Measurements from ENCODE around the gene REPS1.

The REPS1 gene

GRCh38 chr6:138987080-138987642, 892 bp downstream of the REPS1 start:
- Histone ChIP-seq H3K4me3 (ENCODE audit: low read length) (peak overlapping the region; percentile 74), H3K4me2 (ENCODE audit: low read length) (peak overlapping the region; percentile 34), H3K36me3 (ENCODE audit: control insufficient read depth, insufficient read depth, low read length) (no peaks in the 10 kb centered on the region), H2BK5ac (ENCODE audit: low read length) (no peak overlapping the region), H4K8ac (ENCODE audit: low read depth, low read length) (peak overlapping the region; percentile 57), H3K18ac (ENCODE audit: low read length) (peak overlapping the region; percentile 93), H2BK120ac (ENCODE audit: low read depth, low read length) (no peak overlapping the region), H3K79me2 (ENCODE audit: control insufficient read depth, insufficient read depth, low read length) (peaks cover 41% of the 10 kb centered on the region), H3K27me3 (ENCODE audit: insufficient read depth, low read length, poor library complexity) (no peaks in the 10 kb centered on the region), H3K4ac (ENCODE audit: low read depth, low read length) (peak overlapping the region; percentile 48), H2AK5ac (ENCODE audit: low read length) (no peak overlapping the region), H3K4me1 (ENCODE audit: control insufficient read depth, low read depth, low read length) (peaks cover 2% of the 10 kb centered on the region), H2BK15ac (replicated peaks; ENCODE audit: low read depth) (no peak overlapping the region), H4K5ac (ENCODE audit: low read length) (no peak overlapping the region), H3K9ac (ENCODE audit: low read length) (peak overlapping the region; percentile 90), H3K79me1 (ENCODE audit: low read length) (peaks cover 9% of the 10 kb centered on the region), H3K56ac (ENCODE audit: low read length) (peak overlapping the region; percentile 86), H3K23ac (ENCODE audit: low read length) (peak overlapping the region; percentile 38), H3K27ac (ENCODE audit: low read depth, low read length) (peak overlapping the region; percentile 75)
- no CpG with 5 or more reads among the region's 35 CpGs for WGBS (ENCODE audit: extremely low coverage, insufficient coverage, low lambda C conversion rate)
- peak; percentile 48 for DNase-seq

- no CpG with 5 or more reads among the region's 3 CpGs for WGBS (ENCODE audit: extremely low coverage, insufficient coverage, low lambda C conversion rate)
- peaks cover 42% of the 10 kb centered on the region for H3K79me2 ChIP-seq (ENCODE audit: control insufficient read depth, insufficient read depth, low read length)
- H3K27ac ChIP-seq (ENCODE audit: low read depth, low read length), result no peak overlapping the region
Measured at GRCh38 chr6:138986578-138986977, 1.5 kb downstream of the REPS1 start.

GRCh38 chr6:138981416-138981815, 6.6 kb downstream of the REPS1 start:
- no peak for DNase-seq
- H4K5ac ChIP-seq (ENCODE audit: low read length), result no peak overlapping the region
- WGBS (ENCODE audit: extremely low coverage, insufficient coverage, low lambda C conversion rate), result no CpG with 5 or more reads among the region's 2 CpGs

More at GRCh38 chr6:138986578-138986977, 1.5 kb downstream of the REPS1 start:
- H3K18ac ChIP-seq (ENCODE audit: low read length), result no peak overlapping the region
- no peak overlapping the region for H3K23ac ChIP-seq (ENCODE audit: low read length)
- H3K27me3 ChIP-seq (ENCODE audit: insufficient read depth, low read length, poor library complexity), result no peaks in the 10 kb centered on the region
- no peak for DNase-seq
- H3K56ac ChIP-seq (ENCODE audit: low read length), result no peak overlapping the region
- no peak overlapping the region for H4K5ac ChIP-seq (ENCODE audit: low read length)
- H3K36me3 ChIP-seq (ENCODE audit: control insufficient read depth, insufficient read depth, low read length), result no peaks in the 10 kb centered on the region
- H4K8ac ChIP-seq (ENCODE audit: low read depth, low read length), result no peak overlapping the region
- H3K4me1 ChIP-seq (ENCODE audit: control insufficient read depth, low read depth, low read length), result peaks cover 2% of the 10 kb centered on the region
- no peak overlapping the region for H2BK15ac ChIP-seq (replicated peaks; ENCODE audit: low read depth)
- no peak overlapping the region for H2BK120ac ChIP-seq (ENCODE audit: low read depth, low read length)
- no peak overlapping the region for H2BK5ac ChIP-seq (ENCODE audit: low read length)
- H3K4ac ChIP-seq (ENCODE audit: low read depth, low read length), result no peak overlapping the region
- H3K4me3 ChIP-seq (ENCODE audit: low read length), result peak overlapping the region; percentile 3
- peaks cover 9% of the 10 kb centered on the region for H3K79me1 ChIP-seq (ENCODE audit: low read length)
- H3K4me2 ChIP-seq (ENCODE audit: low read length), result peak overlapping the region; percentile 15
- H2AK5ac ChIP-seq (ENCODE audit: low read length), result no peak overlapping the region
- H3K9ac ChIP-seq (ENCODE audit: low read length), result peak overlapping the region; percentile 43

DNA sequence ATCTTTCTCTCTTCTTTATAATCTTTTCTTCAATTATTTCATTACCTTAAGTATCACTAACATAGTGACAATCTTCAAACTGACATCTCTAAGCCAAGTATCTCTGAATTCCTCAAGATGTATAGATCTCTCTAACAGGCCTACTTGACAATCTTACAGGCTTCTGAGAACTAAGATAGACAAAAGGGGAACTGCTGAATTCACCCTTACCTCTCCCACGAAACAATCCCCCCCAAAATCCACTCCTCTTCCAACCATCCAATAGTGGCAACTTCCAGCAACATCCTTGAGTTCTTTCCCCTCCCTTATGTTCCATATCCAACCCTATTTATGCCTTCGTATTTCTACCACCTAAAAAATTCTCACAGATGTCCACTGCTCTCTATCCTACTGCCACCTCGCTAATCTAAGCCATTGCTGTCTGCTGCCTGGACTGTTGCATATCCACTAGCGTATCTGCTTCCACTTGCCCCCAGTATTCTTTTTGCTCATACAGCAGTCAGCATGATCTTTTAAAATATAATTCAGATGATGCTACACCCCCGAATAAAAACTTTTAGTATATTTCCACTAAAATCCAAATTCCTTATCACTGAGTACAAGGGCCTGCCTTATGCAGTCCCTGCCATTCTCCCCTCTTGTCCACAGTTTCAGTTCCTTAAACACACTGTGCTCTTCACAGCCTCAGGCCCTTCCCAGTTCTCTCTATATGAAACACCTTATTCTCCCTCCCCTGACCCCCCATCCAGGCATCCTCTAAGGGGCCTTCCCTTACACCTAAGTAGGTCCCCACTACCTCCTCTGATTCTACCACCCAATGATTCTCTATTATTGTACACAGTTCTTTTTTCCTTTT, 8.0 kb downstream of the REPS1 start:
- Histone ChIP-seq H4K8ac (ENCODE audit: low read depth, low read length) (no peak overlapping the region), H3K79me1 (ENCODE audit: low read length) (peaks cover 14% of the 10 kb centered on the region), H2AK5ac (ENCODE audit: low read length) (no peak overlapping the region), H3K4me3 (ENCODE audit: low read length) (no peak overlapping the region), H3K36me3 (ENCODE audit: control insufficient read depth, insufficient read depth, low read length) (no peaks in the 10 kb centered on the region), H3K9ac (ENCODE audit: low read length) (no peak overlapping the region), H4K5ac (ENCODE audit: low read length) (no peak overlapping the region), H3K23ac (ENCODE audit: low read length) (no peak overlapping the region), H2BK15ac (replicated peaks; ENCODE audit: low read depth) (no peak overlapping the region), H3K4me1 (ENCODE audit: control insufficient read depth, low read depth, low read length) (peaks cover 3% of the 10 kb centered on the region), H3K27me3 (ENCODE audit: insufficient read depth, low read length, poor library complexity) (no peaks in the 10 kb centered on the region), H3K79me2 (ENCODE audit: control insufficient read depth, insufficient read depth, low read length) (peaks cover 56% of the 10 kb centered on the region), H3K27ac (ENCODE audit: low read depth, low read length) (no peak overlapping the region), H2BK5ac (ENCODE audit: low read length) (no peak overlapping the region), H3K4ac (ENCODE audit: low read depth, low read length) (no peak overlapping the region), H3K4me2 (ENCODE audit: low read length) (no peak overlapping the region), H2BK120ac (ENCODE audit: low read depth, low read length) (no peak overlapping the region), H3K56ac (ENCODE audit: low read length) (no peak overlapping the region), H3K18ac (ENCODE audit: low read length) (no peak overlapping the region)
- WGBS (ENCODE audit: extremely low coverage, insufficient coverage, low lambda C conversion rate), result no CpG with 5 or more reads among the region's 5 CpGs
- DNase-seq, result no peak

More at GRCh38 chr6:138981416-138981815, 6.6 kb downstream of the REPS1 start:
- H3K23ac ChIP-seq (ENCODE audit: low read length), result no peak overlapping the region
- no peak overlapping the region for H3K4ac ChIP-seq (ENCODE audit: low read depth, low read length)
- no peak overlapping the region for H3K27ac ChIP-seq (ENCODE audit: low read depth, low read length)
- H3K79me1 ChIP-seq (ENCODE audit: low read length), result peaks cover 14% of the 10 kb centered on the region
- H3K36me3 ChIP-seq (ENCODE audit: control insufficient read depth, insufficient read depth, low read length), result no peaks in the 10 kb centered on the region
- peaks cover 3% of the 10 kb centered on the region for H3K4me1 ChIP-seq (ENCODE audit: control insufficient read depth, low read depth, low read length)
- no peak overlapping the region for H2BK120ac ChIP-seq (ENCODE audit: low read depth, low read length)
- peaks cover 63% of the 10 kb centered on the region for H3K79me2 ChIP-seq (ENCODE audit: control insufficient read depth, insufficient read depth, low read length)
- no peak overlapping the region for H3K4me2 ChIP-seq (ENCODE audit: low read length)
- H3K56ac ChIP-seq (ENCODE audit: low read length), result no peak overlapping the region
- H3K4me3 ChIP-seq (ENCODE audit: low read length), result no peak overlapping the region
- no peak overlapping the region for H2AK5ac ChIP-seq (ENCODE audit: low read length)
- no peak overlapping the region for H3K9ac ChIP-seq (ENCODE audit: low read length)
- H2BK15ac ChIP-seq (replicated peaks; ENCODE audit: low read depth), result no peak overlapping the region
- H4K8ac ChIP-seq (ENCODE audit: low read depth, low read length), result no peak overlapping the region
- no peak overlapping the region for H2BK5ac ChIP-seq (ENCODE audit: low read length)
- no peak overlapping the region for H3K18ac ChIP-seq (ENCODE audit: low read length)
- no peaks in the 10 kb centered on the region for H3K27me3 ChIP-seq (ENCODE audit: insufficient read depth, low read length, poor library complexity)

DNA sequence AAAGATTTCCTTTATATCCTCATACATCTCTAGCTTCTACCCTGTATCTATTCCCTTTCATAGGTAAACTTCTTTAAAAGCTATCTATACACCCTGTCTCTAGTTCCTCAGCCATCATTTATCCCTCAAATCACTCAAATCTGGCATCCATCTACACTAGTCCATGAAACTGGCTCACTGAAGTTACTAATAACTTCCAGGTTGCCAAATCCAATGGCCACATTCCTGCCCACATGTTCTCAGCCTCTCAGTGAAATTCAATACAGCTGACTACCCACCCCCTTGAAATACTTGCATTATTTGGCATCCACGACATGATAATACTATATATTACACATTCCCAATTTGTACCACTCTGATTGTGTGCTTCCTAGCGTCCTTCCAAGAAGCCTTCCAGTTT, 8.7 kb downstream of the REPS1 start:
- Histone ChIP-seq H3K27ac (ENCODE audit: low read depth, low read length) (no peak overlapping the region), H3K79me2 (ENCODE audit: control insufficient read depth, insufficient read depth, low read length) (peaks cover 56% of the 10 kb centered on the region), H2BK5ac (ENCODE audit: low read length) (no peak overlapping the region), H3K27me3 (ENCODE audit: insufficient read depth, low read length, poor library complexity) (no peaks in the 10 kb centered on the region), H3K4me3 (ENCODE audit: low read length) (no peak overlapping the region), H3K4me1 (ENCODE audit: control insufficient read depth, low read depth, low read length) (peaks cover 3% of the 10 kb centered on the region), H2AK5ac (ENCODE audit: low read length) (no peak overlapping the region), H3K23ac (ENCODE audit: low read length) (no peak overlapping the region), H4K5ac (ENCODE audit: low read length) (no peak overlapping the region), H3K4me2 (ENCODE audit: low read length) (no peak overlapping the region), H2BK15ac (replicated peaks; ENCODE audit: low read depth) (no peak overlapping the region), H3K18ac (ENCODE audit: low read length) (no peak overlapping the region), H3K36me3 (ENCODE audit: control insufficient read depth, insufficient read depth, low read length) (no peaks in the 10 kb centered on the region), H3K4ac (ENCODE audit: low read depth, low read length) (no peak overlapping the region), H3K79me1 (ENCODE audit: low read length) (peaks cover 10% of the 10 kb centered on the region), H2BK120ac (ENCODE audit: low read depth, low read length) (no peak overlapping the region), H3K56ac (ENCODE audit: low read length) (no peak overlapping the region), H4K8ac (ENCODE audit: low read depth, low read length) (no peak overlapping the region), H3K9ac (ENCODE audit: low read length) (no peak overlapping the region)
- no peak for DNase-seq
- WGBS (ENCODE audit: extremely low coverage, insufficient coverage, low lambda C conversion rate), result no CpG with 5 or more reads among the region's 2 CpGs

Data from mesendoderm (in vitro differentiated cells).